HG03097 (cell line): Measurements from ENCODE around the gene ITGAV.

Experiments used
- ATAC-seq: cut with Tn5 transposase; IDR thresholded peaks from one replicate; pipeline ENCODE4 v1.9.1; 2021; ENCODE audit not compliant: unreplicated experiment, low FRiP score

ITGAV gene

GRCh38 chr2:186659383-186659782 is 69.5 kb downstream of the ITGAV start:
- ATAC-seq: no peak

DNA sequence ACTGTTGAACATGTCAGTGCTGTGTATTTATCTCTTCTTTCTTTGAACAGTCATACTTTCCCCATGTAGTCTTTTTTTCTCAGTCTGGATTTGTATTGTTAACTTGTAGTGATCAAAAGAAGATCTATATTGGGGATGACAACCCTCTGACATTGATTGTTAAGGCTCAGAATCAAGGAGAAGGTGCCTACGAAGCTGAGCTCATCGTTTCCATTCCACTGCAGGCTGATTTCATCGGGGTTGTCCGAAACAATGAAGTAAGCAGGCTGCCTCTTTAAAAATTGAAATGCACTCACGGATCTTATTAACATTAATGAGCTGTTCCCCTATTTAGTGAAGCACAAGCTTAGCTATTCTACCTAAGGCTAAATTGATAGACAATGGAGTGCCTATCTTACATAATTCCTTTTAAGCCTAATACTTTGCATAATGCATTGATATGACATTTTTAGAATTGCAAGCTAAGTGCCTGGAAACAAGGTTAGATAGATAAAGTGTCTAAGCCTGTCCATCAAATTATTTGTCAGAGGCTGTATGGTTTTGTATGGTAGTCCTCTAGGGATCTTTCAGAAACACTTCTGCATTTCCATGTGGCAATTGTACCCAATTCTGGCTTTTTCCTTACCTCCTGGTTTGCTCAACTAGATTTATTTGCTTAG is 74.7 kb downstream of the ITGAV start:
- no peak for ATAC-seq

DNA sequence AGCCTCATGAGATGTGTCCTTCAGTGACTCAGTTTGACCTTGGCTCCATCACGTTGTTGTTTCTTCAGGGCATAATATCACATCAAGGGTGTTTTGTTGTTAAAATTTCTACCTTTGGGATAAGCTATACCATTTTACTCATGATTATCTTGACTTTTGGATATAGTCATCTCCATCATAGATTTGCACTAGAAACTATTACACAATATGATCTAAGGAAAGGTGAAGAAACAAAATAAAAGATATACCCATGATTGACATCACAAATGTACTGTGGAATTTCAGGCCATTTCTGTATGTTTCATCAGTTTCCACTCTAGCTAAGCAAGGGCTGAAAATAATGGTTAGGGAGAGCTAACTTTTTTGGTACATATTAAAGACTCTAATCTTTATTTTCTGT is 79.3 kb downstream of the ITGAV start:
- no peak for ATAC-seq

GRCh38 chr2:186670831-186671230 is 81.0 kb downstream of the ITGAV start:
- no peak for ATAC-seq

GRCh38 chr2:186675380-186675779 is 85.5 kb downstream of the ITGAV start:
- ATAC-seq: no peak

DNA sequence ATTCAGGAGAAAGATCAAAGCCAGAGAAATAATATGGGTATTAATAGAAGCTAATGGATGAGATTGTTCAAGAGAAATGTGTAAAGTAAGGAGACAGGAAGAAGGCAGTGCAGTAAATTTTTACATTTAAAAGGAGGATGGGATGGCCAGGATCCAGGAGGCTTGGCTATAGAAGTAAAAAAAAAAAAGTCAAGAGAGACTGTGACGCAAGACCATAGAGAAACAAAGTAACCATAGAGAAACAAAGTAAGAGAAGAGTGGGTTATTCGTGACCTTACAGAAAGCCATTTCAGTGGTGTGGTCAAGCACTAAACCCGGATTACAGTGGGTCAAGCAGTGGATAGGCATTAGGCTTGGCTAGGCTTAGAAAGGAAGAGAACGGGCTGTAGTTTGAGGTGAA is 93.5 kb downstream of the ITGAV start:
- ATAC-seq: no peak

GRCh38 chr2:186687807-186688211 is 98.0 kb downstream of the ITGAV start:
- ATAC-seq: no peak

DNA sequence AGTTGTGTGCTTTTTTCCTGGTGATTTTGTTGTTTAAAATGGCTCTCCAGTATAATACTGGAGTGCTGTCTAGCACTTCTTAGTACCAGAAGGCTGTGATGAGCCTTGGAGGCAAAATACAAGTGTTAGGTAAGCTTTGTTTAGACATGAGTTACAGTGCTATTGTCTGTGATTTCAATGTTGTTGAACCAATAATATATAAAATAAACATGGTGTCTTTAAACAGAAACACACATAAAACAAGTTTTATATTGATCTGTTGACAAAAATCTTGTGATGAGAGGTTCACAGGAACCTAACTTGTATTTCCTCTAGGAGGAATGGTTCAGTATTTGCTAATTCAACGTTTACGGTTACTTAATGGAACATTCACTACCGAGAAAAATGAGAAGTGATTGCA is 99.0 kb downstream of the ITGAV start:
- ATAC-seq: no peak

- ATAC-seq: no peak
These were observed 100.9 kb downstream of the ITGAV start for GRCh38 chr2:186690786-186691185.

GRCh38 chr2:186691231-186691630 is 101.4 kb downstream of the ITGAV start:
- no peak for ATAC-seq

- ATAC-seq: no peak
These were observed 102.0 kb downstream of the ITGAV start for GRCh38 chr2:186691900-186692299.

GRCh38 chr2:186693446-186693832 is 103.6 kb downstream of the ITGAV start:
- ATAC-seq: no peak

- no peak for ATAC-seq
These were observed 105.4 kb downstream of the ITGAV start for GRCh38 chr2:186695081-186695756.

- no peak for ATAC-seq
These were observed 106.4 kb downstream of the ITGAV start for GRCh38 chr2:186696290-186696689.

DNA sequence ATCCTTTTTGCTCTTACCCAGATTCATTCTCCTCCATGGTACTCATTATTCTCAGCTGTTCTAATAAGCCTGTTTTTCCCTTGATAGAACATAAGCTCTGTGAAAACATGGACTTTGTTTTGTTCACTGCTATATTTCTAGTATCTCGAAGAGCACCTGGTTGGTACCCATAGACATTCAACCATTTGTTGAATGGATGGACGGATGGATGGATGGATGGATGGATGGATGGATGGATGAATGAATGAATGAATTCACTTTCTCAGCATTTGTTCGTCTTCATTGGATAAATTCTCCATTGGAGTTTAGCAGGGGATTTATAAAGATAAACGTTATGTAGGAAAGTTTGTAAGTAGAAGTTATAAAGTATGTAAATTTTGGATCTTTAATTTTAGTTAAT is 106.9 kb downstream of the ITGAV start:
- ATAC-seq: no peak

DNA sequence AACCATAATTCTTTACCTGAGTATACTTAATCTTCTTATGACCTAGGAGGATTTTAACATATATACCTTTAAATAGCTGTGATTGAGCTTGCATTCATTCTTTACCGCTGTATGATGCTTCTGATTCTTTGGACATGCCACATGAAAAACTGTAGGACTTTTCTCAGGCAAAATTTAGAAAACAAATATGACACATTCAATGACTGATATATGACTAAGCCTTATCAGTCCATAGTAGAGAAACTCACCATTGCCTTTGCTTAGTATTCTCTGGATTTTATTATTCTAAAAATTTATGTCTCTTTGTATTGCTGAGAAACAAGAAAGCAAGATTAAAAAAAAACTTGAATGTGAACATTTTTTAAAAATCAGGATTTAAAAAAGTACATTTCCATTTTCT is 107.7 kb downstream of the ITGAV start:
- no peak for ATAC-seq

GRCh38 chr2:186699742-186700141 is 109.9 kb downstream of the ITGAV start:
- ATAC-seq: no peak

- no peak for ATAC-seq
These were observed 112.2 kb downstream of the ITGAV start for GRCh38 chr2:186702006-186702405.

DNA sequence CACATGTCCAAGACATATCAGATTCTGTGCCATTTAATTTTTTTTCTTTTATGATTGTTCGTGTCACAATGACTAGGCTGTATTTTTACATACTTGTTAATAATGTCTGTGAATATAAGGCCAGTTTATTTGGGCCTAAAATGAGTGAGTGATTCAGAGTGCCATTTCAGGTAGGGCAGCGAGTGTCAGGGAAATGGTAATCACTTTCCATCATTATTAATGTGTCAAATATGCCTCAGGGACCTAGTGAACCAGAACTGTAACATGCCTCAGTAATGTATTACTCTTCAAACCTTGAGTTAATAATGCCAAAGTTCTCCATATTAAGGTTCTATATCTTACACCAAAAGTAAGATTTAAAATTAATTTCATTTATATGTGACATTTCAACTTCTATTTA is 112.6 kb downstream of the ITGAV start:
- ATAC-seq: no peak

GRCh38 chr2:186704897-186705296 is 115.0 kb downstream of the ITGAV start:
- ATAC-seq: no peak

GRCh38 chr2:186709529-186710450 is 119.9 kb downstream of the ITGAV start:
- no peak for ATAC-seq
